ENCODE data around the gene PHLDB1.
"Not testable (repeated sequence)": the region's sequence is repeated elsewhere in the genome, so short reads cannot be mapped to it uniquely, and the experiment has no call there.

PHLDB1 gene

GRCh38 chr11:118674082-118674435 lies 66.6 kb downstream of the PHLDB1 start:
- Histone ChIP-seq H4K20me1 (ENCODE audit: insufficient read depth, low read length) (no peaks in the 10 kb centered on the region), H3K27ac (ENCODE audit: low read length) (no peak overlapping the region), H3K4me3 (ENCODE audit: low read depth in 1 of 2, low read length in 2 of 2) (no peak overlapping the region), H3K27me3 (ENCODE audit: insufficient read depth, low read length, poor library complexity) (peaks cover 9% of the 10 kb centered on the region), H3K4me2 (ENCODE audit: insufficient read depth, low read length) (no peak overlapping the region), H3K36me3 (ENCODE audit: insufficient read depth, low read length) (no peaks in the 10 kb centered on the region), H3K9me3 (ENCODE audit: insufficient read depth, low read length, severe bottlenecking) (no peaks in the 10 kb centered on the region), H3K9ac (ENCODE audit: low read depth, low read length) (no peak overlapping the region), H3K79me2 (ENCODE audit: insufficient read depth, low read length) (no peaks in the 10 kb centered on the region), H2AFZ (ENCODE audit: low read depth, low read length) (no peak overlapping the region), H3K4me1 (ENCODE audit: insufficient read depth, low read length) (0 out of 2 replicates have a peak, but pooled peaks cover 3% of the 10 kb centered on the region)
- no peak for TF ChIP-seq CTCF (IDR thresholded peaks at IDR 0.05; ENCODE audit: borderline replicate concordance, extremely low read depth, low read length, poor library complexity, severe bottlenecking)
- no peak for TF ChIP-seq EZH2 (IDR thresholded peaks at IDR 0.05; ENCODE audit: borderline replicate concordance, low read depth, low read length, severe bottlenecking)
- no peak for ATAC-seq (ENCODE audit: insufficient read depth, low read depth)
- DNase-seq, result no peak

- H3K36me3 ChIP-seq (ENCODE audit: insufficient read depth, low read length), result no peaks in the 10 kb centered on the region
- no peak overlapping the region for H3K4me2 ChIP-seq (ENCODE audit: insufficient read depth, low read length)
- no peak overlapping the region for H3K27ac ChIP-seq (ENCODE audit: low read length)
- H4K20me1 ChIP-seq (ENCODE audit: insufficient read depth, low read length), result no peaks in the 10 kb centered on the region
- no peak for ATAC-seq (ENCODE audit: insufficient read depth, low read depth)
- 0 out of 2 replicates have a peak, but pooled peaks cover 3% of the 10 kb centered on the region for H3K4me1 ChIP-seq (ENCODE audit: insufficient read depth, low read length)
- no peak overlapping the region for H3K9ac ChIP-seq (ENCODE audit: low read depth, low read length)
- DNase-seq, result no peak
- H3K79me2 ChIP-seq (ENCODE audit: insufficient read depth, low read length), result no peaks in the 10 kb centered on the region
- TF ChIP-seq EZH2 (IDR thresholded peaks at IDR 0.05; ENCODE audit: borderline replicate concordance, low read depth, low read length, severe bottlenecking), result no peak
- TF ChIP-seq CTCF (IDR thresholded peaks at IDR 0.05; ENCODE audit: borderline replicate concordance, extremely low read depth, low read length, poor library complexity, severe bottlenecking), result no peak
- H3K4me3 ChIP-seq (ENCODE audit: low read depth in 1 of 2, low read length in 2 of 2), result no peak overlapping the region
- H3K27me3 ChIP-seq (ENCODE audit: insufficient read depth, low read length, poor library complexity), result no peaks in the 10 kb centered on the region
- no peaks in the 10 kb centered on the region for H3K9me3 ChIP-seq (ENCODE audit: insufficient read depth, low read length, severe bottlenecking)
- H2AFZ ChIP-seq (ENCODE audit: low read depth, low read length), result no peak overlapping the region
These were observed 70.6 kb downstream of the PHLDB1 start for GRCh38 chr11:118677977-118678376.

GRCh38 chr11:118678908-118679307 lies 71.5 kb downstream of the PHLDB1 start:
- H3K79me2 ChIP-seq (ENCODE audit: insufficient read depth, low read length); H2AFZ ChIP-seq (ENCODE audit: low read depth, low read length); H3K27ac ChIP-seq (ENCODE audit: low read length); H3K9ac ChIP-seq (ENCODE audit: low read depth, low read length); H3K27me3 ChIP-seq (ENCODE audit: insufficient read depth, low read length, poor library complexity); DNase-seq; H3K4me1 ChIP-seq (ENCODE audit: insufficient read depth, low read length); H3K9me3 ChIP-seq (ENCODE audit: insufficient read depth, low read length, severe bottlenecking); ATAC-seq (ENCODE audit: insufficient read depth, low read depth); H3K4me3 ChIP-seq (ENCODE audit: low read depth in 1 of 2, low read length in 2 of 2); H4K20me1 ChIP-seq (ENCODE audit: insufficient read depth, low read length); H3K36me3 ChIP-seq (ENCODE audit: insufficient read depth, low read length); H3K4me2 ChIP-seq (ENCODE audit: insufficient read depth, low read length): not testable (repeated sequence)

GRCh38 chr11:118679483-118679882 lies 72.1 kb downstream of the PHLDB1 start, which contains the start of gene TREH:
TSS of gene TREH (minus strand) at chr11:118679650. CDS start at chr11:118679627, 23 bp downstream.
- TF ChIP-seq CTCF (IDR thresholded peaks at IDR 0.05; ENCODE audit: borderline replicate concordance, extremely low read depth, low read length, poor library complexity, severe bottlenecking) (no peak), EZH2 (IDR thresholded peaks at IDR 0.05; ENCODE audit: borderline replicate concordance, low read depth, low read length, severe bottlenecking) (no peak)
- Histone ChIP-seq H3K4me3 (ENCODE audit: low read depth in 1 of 2, low read length in 2 of 2) (no peak within 1 kb of the TSS), H3K27me3 (ENCODE audit: insufficient read depth, low read length, poor library complexity) (no peaks in the 10 kb centered on the region), H3K79me2 (ENCODE audit: insufficient read depth, low read length) (no peaks in the 10 kb centered on the region), H3K4me1 (ENCODE audit: insufficient read depth, low read length) (0 out of 2 replicates have a peak, but pooled peaks cover 3% of the 10 kb centered on the region), H3K9ac (ENCODE audit: low read depth, low read length) (no peak within 1 kb of the TSS), H2AFZ (ENCODE audit: low read depth, low read length) (no peak within 1 kb of the TSS), H3K36me3 (ENCODE audit: insufficient read depth, low read length) (no peaks in the 10 kb centered on the region), H3K27ac (ENCODE audit: low read length) (no peak within 1 kb of the TSS), H3K9me3 (ENCODE audit: insufficient read depth, low read length, severe bottlenecking) (no peaks in the 10 kb centered on the region), H4K20me1 (ENCODE audit: insufficient read depth, low read length) (no peaks in the 10 kb centered on the region), H3K4me2 (ENCODE audit: insufficient read depth, low read length) (no peak within 1 kb of the TSS)
- ATAC-seq (ENCODE audit: insufficient read depth, low read depth), result no peak
- DNase-seq, result no peak

All from DND-41 (cell line).